HG03571 (cell line): ENCODE data around the gene CAVIN1.
"Not testable (repeated sequence)": the region's sequence is repeated elsewhere in the genome, so short reads cannot be mapped to it uniquely, and the experiment has no call there.

Experiments used
- ATAC-seq: cut with Tn5 transposase; IDR thresholded peaks from one replicate; pipeline ENCODE4 v1.9.1; 2021; ENCODE audit not compliant: unreplicated experiment

The CAVIN1 gene, protein sequence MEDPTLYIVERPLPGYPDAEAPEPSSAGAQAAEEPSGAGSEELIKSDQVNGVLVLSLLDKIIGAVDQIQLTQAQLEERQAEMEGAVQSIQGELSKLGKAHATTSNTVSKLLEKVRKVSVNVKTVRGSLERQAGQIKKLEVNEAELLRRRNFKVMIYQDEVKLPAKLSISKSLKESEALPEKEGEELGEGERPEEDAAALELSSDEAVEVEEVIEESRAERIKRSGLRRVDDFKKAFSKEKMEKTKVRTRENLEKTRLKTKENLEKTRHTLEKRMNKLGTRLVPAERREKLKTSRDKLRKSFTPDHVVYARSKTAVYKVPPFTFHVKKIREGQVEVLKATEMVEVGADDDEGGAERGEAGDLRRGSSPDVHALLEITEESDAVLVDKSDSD

DNA sequence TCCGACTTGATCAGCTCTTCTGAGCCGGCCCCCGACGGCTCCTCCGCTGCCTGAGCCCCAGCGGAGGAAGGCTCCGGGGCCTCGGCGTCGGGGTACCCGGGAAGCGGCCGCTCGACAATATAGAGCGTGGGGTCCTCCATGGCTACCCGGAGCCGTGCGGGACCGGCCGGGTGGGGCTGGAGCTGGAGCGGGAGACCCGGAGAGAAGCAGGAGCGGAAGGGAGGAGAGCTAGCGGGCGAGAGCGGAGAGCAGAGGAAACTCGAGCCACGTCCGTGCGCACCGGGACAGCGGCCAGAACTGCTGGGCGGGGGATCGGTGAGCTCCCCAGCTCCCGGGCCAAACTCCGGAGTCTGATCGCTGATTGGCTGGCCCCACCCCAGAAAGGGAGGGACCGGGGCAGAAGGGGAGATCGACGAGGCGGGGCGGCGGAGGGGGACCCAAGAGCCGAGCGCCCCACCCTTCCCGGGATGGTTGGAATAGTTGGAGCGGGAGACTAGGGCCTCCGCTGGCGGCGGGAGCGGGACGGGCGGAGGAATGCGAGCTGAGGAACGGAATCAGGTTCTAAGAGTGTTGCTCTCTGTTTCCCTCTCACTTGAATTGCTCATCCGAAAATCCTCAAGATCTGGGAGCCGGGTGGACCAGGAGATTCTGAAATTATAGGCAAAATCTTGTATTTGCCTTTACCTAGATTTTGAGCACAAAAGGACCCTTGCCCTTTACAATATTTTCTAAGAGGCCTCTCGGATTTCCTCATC, at the start of gene CAVIN1:
CAVIN1 (minus strand) TSS at position 299 of the 755 bp plus-strand sequence; CDS start at position 140, 159 bp downstream.
- ATAC-seq, result no peak

DNA sequence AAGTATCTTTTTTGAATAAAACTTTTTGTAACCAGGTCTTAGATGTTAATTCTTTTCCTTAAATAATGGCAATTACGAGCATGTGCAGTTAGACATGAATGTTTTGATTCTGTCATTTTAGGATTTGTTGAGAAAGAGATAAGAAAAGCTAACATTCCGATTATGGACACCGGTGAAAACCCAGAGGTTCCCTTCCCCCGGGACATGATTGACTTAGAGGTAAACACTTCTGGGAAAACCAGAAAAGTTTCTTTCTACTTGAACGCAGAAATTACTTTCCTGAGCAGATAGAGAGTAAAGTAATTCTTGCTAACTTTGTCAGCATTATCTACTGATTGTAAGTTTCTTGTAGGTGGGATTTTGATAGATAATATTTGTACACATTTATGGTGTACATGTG, 44.8 kb upstream of the CAVIN1 start:
- no peak for ATAC-seq

DNA sequence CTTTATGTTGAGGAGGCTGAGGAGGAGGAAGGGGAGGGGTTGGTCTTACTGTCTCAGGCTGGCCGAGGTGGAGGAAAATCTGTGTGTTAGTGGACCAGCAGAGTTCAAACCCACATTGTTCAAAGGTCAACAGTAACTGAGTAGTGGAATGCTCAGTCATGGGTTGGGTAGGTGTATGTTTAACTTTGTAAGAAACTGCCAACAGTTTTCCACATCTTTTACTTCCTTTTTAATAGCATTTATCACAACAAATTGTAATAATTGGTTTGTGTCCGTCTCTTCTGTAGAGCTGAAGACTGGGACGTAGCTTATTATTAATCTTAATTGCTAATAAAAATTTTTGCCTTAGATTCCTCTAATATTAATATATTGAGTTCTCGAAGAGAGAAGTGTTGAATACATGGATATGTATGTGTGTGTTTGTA, 40.9 kb upstream of the CAVIN1 start:
- no peak for ATAC-seq

DNA sequence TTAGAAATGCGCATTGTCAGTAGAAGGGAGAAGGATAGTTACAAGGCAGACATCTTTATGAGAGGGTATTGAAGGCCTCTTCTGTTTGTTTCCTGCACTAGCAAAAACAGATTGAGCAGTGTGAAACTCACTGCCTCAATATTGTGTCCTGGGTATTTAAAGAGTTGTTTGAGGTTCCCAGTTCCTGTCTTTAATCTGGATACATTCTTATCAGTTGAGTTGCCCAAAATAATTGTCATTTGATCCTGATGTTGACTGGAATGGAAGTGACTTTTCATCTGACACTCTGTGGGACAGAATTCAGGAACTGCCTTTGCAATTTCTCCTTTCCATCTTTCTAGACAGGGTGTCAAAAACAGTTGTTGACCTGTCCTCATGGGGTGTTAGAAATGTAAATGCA, 37.3 kb upstream of the CAVIN1 start:
- ATAC-seq, result no peak

DNA sequence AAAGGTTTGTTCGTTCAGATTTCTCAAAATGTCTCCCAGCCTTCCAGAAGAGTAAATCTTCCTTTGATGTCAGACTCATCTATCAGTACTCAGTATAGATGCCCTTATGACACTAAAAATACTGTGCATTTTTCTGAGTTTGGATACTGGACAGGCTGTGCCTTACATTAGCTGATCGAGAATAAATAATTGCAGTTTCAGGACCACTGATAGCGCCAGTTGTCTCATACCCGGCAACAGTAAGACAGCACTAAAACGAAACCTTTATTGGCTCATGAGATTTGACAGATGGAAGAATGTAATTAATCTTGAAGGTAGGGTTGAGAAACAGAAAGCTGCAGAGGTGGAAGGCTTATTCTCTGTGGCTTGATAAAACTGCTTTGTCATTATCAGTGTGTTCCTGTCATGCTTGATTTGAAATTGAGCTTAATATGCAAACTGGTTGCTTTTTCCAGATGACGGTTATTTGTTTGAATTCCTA, 36.8 kb upstream of the CAVIN1 start:
- no peak for ATAC-seq

DNA sequence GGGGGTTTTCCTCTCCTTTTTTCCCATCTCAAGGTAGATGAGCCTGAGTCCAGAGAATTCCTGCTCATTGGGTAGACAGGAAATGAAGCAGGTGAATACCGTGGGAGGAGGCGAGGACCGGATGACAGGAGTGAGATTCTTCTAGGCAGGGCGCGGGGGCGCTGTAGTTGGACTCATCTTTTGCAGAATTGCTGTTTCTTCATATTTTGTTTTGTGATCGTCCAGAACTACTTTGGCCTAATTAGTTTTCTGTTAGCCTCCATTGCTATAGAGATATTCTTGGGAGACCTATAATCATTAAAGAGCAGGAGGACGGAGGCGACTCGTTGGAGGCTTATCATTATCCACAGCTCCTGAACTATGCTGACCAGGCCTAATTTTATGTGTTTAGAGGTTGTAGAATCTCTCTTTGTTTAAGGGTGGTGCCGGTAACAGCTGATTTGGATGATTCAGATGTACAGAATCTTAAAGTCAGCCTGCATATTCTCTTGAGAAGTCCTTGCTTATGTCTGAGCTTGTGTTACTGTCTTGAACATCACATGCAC, 36.3 kb upstream of the CAVIN1 start:
- ATAC-seq, result no peak

DNA sequence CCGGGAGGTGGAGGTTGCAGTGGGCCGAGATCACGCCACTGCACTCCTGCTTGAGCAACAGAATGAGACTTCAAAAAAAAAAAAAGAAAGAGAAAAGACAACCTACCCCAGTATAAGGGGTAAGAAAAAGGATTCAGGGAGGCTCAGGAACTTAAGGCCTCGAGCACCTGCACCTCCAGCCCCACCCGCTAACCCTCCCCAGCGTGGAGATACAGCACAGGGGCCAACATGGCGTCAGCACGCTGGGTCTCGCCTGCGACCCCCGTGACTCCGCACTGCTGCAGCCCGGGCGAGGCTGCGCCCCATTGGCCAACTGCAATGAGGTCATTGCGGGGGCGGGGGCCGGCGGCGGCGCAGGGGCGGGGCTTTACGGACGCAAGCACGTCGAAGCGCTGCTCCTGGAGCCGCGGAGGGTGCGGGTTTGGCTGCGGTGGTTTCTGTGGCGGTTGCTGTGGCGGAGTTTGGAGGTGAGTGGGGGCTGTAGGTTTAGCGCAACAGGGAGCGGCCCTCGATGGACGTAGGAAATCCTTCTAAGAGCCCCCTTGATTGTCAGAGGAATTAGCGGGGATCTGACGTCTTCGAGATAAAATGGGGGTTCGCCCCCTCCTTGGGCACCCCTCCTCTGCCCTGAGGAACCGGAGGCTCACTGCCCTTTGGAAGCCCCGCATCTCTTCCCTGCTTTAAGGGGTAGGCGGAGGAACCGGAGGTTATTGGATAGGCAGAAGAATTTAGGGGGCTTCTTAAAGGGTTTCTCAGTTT, 35.6 kb upstream of the CAVIN1 start, which contains the start of gene ATP6V0A1:
ATP6V0A1 (plus strand) TSS at position 382 of the 759 bp plus-strand sequence. CDS start 2,017 bp downstream, outside the sequence.
- peak; percentile 55 for ATAC-seq

DNA sequence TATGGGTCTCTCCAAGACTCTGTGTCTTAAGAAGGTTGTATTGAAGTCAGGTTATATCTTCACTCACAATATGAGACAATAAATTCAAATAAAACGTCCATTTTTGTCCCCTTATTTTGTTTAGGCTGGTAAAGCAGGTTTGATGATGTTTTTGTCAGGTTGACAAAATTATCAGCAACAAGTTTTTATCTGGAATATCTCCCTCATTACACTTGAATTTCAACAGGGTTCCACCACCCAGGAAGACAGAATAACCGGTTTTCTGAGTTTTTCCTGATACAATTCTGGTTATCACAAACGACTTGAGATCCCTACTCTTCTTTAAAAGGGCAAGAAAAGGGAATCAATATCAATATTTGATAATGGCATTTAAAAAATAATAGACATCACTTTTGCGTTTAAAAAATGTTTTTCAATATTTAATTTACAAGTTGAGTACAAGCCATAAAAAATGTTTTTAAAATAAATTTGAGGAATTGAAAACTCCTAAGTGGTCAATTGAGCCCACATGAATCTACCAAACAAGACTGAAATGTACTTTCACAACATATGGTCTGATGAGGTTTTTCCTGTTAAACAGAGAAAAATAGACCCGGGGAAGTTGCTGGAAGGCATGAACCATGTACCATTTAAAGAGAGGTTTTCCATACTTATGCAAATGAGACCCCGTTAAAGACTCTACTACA, 34.2 kb upstream of the CAVIN1 start:
- no peak for ATAC-seq

DNA sequence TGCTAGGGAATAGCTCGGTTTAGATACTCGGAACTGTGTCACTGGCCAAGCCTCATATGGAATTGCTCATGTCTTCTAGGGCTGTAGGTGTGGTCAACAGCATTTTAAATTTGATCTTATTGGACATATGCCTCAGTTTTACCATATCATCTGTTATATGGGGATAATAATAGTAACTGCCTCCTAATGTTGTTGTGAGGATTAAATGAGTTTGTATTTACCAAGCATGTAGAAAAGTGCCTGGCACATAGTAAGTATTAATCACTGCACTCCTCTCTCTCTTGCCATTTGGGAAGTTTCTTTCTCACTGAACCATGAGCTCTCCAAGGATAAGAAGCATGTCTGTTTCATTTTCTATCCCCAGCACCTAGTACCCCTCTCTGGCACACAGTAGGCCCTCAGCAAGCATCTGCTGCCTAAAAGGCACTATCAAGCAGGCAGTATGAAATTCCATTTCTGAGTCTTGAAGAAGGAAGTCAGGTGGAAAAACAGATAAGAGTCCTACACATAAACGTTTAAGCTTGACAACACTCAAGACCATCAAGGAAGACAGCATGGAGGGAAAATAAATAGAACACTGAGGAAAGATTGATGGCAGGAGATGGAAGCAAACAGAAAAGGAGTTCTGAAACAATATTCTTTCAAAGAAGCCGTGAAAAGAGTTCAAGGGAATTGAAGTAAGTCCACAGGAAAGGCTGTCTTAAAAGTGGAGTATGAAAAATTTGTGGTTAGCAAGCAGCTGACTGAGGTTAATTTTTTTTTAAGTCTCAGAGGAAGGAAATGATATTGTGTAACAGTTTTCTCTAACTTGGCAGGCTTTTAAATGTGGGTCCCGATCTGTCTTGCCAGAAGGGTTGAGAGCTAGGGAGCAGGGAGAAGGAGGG, 33.4 kb upstream of the CAVIN1 start:
- ATAC-seq, result peak; percentile 30

DNA sequence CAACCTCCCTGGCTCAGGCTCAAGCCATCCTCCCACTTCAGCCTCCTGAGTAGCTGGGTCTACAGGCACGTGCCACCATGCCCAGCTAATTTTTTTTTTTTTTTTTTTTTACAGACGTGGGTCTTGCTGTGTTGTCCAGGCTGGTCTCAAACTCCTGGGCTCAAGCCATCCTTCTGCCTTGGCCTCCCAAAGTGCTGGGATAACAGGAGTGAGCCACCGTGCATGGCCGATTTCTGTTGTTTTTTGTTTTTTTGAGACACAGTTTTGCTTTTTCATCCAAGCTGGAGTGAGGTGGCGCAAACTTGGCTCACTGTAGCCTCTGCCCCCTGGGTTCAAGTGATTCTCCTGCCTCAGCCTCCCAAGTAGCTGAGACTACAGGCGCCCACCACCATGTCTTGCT, 31.9 kb upstream of the CAVIN1 start:
- not testable (repeated sequence) for ATAC-seq

DNA sequence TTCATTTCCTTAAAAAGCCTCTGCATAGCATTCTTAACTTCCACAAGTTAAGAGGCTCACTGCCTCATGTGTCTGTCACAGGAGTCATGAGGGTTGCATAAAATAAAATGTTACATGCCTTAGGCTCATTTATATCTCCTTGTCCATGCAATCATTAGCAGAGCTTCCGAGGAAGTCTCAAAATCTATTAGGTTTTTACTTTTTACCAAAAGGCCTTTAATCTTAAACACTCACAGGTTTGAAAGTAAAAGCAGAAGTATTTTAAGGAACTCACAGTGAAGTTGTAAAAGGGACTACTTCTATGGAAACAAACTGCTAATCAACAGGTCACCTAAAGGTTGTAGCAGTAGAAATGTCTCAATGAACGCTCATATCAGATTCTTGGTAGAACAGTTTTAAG, 30.4 kb upstream of the CAVIN1 start:
- ATAC-seq, result no peak

DNA sequence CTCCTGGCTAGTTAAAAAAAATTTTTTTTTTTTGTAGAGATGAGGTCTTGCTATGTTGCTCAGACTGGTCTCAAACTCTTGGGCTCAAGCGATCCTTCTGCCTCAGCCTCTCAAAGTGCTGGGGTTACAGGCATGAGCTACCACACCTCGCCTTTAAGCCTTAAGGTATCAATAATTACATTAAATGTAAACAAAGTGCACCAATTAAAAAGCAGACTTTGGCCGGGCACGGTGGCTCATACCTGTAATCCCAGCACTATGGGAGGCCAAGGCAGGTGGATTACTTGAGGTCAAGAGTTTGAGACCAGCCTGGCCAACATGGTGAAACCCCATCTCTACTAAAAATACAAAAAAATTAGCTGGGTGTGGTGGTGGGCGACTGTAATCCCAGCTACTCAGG, 28.2 kb upstream of the CAVIN1 start:
- ATAC-seq, result not testable (repeated sequence)

DNA sequence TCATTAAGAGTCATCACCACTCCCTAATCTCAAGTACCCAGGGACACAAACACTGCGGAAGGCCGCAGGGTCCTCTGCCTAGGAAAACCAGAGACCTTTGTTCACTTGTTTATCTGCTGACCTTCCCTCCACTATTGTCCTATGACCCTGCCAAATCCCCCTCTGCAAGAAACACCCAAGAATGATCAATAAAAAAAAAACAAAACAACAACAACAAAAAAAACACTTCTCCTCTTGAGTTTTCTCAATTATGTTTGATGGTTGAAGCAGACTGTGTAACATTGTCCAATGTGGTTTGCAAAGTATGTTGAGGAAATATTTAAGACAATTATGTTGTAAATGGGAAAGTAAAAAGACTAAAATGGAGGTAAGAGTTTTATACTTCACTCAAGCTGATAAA, 26.8 kb upstream of the CAVIN1 start:
- not testable (repeated sequence) for ATAC-seq

DNA sequence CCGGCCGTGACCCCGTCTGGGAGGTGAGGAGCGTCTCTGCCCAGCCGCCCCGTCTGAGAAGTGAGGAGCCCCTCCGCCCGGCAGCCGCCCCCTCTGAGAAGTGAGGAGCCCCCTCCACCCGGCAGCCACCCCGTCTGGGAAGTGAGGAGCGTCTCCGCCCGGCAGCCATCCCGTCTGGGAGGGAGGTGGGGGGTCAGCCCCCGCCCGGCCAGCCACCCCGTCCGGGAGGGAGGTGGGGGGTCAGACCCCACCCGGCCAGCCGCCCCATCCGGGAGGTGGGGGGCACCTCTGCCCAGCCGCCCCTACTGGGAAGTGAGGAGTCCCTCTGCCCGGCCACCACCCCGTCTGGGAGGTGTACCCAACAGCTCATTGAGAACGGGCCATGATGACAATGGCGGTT, 26.1 kb upstream of the CAVIN1 start:
- ATAC-seq, result not testable (repeated sequence)

DNA sequence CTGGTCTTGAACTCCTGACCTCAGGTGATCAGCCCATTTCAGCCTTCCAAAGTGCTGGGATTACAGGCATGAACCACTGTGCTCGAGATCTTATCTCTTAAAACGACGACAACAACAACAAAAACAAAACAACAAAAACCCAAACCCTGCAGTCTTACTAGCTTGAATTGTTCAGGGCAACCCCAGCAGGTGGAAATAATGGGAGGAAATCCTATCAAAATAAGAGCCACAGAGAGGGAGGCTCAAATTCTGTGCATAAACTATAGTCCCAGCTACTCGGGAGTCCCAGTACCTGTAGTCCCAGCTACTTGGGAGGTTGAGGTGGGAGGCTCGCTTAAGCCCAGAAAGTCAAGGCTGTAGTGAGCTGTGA, 19.1 kb upstream of the CAVIN1 start:
- ATAC-seq, result no peak

DNA sequence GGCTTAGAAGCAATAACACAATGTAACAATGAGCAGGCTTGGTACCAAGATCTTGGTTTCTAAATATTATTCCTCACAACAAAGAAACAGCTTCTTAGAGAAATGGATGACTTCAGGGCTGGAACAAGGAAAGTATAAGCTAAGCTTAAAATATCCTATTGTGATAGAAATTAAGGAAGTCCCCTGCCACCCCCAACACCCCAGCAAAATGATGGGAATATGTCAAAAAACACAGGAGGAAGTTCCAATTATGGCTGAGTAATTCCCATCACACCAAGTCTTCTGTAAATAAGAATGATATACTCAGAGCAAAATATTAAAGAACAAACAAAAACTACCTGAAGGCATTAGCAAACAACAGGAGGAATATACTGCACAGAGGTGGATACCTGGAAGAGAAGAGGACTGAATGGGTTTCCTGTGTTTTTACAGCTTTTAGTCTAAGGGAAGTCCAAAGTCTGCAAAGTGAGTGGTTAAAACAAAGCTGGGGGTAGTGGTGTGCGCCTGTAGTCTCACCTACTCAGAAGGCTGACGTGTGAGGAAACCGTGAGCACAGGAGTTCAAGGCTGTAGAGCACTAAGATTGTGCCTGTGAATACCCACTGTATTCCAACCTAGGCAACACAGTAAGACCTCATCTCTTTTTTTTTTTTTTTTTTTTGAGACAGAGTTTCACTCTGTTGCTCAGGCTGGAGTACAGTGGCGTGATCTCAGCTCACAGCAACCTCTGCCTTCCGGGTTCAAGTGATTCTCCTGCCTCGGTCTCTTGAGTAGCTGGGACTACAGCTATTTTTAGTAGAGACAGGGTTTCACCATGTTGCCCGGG, 18.5 kb upstream of the CAVIN1 start:
- no peak for ATAC-seq

DNA sequence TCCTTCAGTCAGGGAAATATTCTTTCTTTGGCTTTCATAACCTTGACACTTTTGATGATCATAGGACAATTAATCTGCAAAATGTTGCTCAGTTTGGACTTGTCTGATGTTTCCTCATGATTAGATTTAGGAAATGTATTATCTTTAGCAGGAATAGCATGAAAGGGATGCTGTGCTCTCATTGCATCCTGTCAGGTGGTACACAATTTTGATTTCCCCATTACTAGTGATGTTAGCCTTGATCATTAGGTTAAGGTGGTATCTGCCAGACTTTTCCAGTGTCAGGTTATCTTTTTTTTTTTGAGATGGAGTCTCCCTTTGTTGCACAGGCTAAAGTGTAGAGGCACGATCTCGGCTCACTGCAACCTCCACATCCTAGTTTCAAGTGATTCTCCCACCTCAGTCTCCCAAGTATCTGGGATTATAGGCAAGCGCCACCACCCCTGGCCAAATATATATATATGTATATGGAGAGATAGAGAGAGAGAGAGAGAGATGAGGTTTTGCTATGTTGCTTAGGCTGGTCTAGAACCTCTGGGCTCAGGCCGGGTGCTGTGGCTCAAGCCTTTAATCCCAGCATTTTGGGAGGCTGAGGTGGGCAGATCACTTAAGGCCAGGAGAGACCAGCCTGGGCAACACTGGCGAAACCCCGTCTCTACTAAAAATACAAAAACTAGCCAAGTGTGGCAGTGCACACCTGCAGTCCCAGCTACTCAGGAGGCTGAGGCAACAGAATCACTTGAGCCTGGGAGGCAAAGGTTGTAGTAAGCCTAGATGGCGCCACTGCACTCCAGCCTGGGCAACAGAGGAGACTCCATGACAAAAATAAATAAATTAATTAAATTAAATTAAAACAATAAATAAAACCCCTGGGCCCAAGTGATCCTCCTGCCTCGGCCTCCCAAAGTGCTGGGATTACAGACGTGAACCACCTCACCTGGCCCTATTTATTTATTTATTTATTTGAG, 15.8 kb upstream of the CAVIN1 start:
- ATAC-seq, result no peak
